Renal cortical epithelial cell (primary cell): Measurements from ENCODE around the gene MSTN. TPM values are rescaled to one million over a fixed set of nuclear protein-coding genes. Genes with fewer than 3 reads are reported as not detected.
A peak's percentile ranks its signal among the peaks of the same experiment; 100 is the strongest.
"Not testable (repeated sequence)": the region's sequence is repeated elsewhere in the genome, so short reads cannot be mapped to it uniquely, and the experiment has no call there.

Experiments
- DNase-seq: peaks from one replicate; pipeline ENCODE4 v3.0.0-alpha.2; 2011; ENCODE audit warnings: low read depth
- total RNA-seq: library from RNA; depleted of rRNA; stranded (reverse); fragments of >200 nt; gene quantifications from 2 replicates; pipeline ENCODE4 v1.2.3, GENCODE V29; 2014

Gene MSTN
- total RNA-seq, 1 donor from 2014 or later = 0.15 TPM

DNA sequence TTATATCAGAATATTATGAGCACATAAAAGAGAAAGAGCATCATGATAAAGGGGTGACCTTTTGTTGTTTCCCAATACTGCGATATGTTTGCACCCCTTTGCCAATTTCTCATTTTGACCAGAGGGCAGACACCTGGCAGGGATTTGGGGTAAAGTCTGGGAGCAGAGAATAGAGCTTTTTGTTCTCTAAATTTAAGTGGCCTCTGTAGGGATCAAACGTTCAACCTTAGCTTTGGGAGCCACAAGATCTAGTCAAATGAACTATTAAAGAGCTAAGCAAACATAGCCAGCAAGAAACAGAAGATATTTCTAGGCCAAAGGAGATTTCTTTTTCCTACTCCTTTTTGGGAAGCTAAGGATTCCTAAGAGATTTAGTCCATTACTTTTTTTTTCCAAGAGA lies 1.1 kb upstream of the MSTN start:
- no peak for DNase-seq

DNA sequence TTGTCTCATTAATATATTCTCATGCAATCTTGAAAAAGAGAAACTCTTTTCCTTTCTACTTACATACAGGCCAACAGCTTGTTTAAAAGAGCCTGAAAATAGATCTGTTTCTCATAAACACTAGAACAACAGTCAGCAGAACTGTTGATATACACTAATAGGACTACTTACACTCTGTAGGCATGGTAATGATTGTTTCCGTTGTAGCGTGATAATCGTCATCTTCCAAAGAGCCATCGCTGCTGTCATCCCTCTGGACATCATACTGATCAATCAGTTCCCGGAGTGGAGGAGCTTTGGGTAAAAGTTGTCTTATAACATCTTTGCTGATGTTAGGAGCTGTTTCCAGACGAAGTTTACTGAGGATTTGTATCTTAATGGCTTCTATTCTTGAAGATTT lies 476 bp downstream of the MSTN start:
- no peak for DNase-seq

DNA sequence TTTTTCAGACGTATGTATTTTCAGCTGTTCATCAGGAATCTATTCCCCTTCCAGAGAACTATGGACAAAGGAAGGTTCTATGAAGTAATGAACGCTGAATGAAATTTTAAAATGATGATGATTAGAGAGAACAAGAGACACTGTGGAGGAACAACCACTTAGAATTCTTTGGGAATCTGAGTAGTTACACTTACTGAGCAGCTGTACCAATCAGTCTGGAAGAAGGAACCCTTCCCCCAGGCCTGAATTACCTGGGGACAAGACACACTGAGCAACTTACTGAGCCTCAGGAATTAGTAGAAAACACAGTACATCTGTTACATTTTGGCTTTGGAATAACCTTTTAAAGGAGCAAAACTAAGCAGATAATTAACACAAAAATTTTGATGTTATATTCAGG lies 1.9 kb downstream of the MSTN start:
- DNase-seq = no peak

DNA sequence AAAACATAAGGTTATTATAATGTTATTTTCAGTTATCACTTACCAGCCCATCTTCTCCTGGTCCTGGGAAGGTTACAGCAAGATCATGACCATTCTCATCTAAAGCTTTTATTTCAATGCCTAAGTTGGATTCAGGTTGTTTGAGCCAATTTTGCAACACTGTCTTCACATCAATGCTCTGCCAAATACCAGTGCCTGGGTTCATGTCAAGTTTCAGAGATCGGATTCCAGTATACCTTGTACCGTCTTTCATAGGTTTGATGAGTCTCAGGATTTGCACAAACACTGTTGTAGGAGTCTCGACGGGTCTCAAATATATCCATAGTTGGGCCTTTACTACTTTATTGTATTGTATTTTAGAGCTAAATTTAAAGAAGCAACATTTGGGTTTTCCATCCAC lies 2.5 kb downstream of the MSTN start:
- no peak for DNase-seq

DNA sequence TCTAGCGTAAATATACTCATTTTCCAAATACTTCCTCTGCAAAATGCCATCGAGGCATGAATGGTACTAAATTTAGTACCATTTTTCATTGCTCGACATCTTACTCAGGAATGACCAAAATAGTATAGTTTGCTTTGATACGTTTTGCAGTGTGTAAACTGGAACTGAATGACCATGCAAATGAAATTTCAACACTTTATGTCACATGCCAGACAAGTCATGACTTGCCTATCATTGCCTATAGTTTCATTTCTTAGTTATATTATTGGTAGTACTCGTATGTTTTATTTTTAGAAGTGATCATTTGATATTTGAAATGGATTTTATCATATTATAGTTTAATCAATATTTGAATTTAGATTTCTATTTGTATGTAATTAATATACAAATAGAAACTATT lies 9.1 kb downstream of the MSTN start:
- no peak for DNase-seq

DNA sequence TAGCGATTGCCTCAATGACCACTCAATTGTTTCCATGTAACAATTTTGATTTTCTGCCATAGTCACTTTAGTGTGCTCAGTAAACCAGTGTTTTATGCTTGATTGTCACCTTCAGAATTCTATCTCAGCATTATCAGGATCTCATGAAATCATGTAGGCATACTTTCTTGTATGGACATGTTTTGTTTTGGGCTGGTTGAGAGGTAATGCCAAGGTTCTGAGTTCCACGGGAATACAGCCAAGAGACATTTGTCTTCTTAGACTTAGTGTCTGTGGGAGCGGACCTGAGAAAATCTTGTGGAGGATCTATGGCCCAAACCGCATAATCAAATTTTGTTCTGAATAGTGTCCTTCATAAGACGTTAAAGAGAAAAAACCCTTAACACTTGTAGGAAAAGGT lies 10.2 kb downstream of the MSTN start:
- DNase-seq = no peak

DNA sequence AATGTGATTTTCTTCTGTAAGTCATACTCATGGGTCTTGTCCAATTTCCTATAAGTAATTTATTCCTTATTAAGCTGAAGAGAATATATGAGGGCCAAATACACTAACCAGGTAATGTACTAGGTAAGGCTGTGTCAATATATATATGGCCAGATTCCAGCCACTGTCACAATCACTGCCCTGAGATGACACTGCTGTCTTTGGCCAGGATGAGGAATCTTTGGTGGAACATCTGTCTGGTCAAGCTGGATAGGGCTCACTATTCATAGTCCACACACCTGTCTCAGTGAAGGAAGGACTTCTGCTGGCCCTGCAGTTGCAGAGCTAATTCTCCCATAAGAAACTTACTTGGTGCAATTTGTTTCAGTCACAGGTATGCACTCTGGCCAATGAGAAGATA lies 11.3 kb downstream of the MSTN start:
- DNase-seq = no peak

DNA sequence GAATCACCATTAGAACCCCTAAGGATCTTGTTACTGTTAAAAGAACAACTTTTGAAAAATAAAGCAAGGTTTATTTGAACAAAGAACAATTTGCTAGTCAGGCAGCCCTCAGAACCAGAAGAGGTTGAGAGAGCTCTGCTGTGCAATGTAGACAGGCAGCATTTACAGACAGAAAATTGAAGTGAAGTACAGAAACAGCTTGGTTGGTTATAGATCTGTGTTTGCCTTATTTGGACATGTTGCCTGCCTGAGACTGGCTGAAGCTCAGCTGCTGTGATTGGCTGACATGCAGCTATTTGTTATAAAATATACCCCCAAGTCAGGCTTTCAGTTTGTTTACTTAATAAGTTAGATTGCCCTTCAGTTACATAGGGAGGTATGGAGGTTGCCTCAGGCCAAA lies 12.5 kb downstream of the MSTN start:
- peak; percentile 21 for DNase-seq

DNA sequence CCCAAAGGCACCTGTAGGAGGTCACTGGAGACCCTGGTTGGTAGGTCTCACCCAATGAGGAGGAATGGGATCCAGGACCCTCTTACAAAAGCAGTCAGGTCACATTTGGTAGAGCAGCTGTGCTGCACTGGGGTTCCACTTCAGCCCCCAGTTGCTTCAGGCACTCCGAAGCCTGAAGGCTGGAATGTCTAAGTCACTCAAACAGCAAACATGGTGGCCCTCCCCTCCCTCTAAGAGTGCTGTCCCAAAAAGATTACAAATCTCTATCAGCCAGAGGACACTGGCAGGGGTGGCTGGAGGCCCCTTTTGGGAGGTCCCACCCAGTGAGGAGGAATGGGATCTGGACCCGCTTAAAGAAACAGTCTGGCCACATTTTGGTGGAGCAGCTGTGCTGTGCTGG lies 17.7 kb downstream of the MSTN start:
- DNase-seq = no peak

DNA sequence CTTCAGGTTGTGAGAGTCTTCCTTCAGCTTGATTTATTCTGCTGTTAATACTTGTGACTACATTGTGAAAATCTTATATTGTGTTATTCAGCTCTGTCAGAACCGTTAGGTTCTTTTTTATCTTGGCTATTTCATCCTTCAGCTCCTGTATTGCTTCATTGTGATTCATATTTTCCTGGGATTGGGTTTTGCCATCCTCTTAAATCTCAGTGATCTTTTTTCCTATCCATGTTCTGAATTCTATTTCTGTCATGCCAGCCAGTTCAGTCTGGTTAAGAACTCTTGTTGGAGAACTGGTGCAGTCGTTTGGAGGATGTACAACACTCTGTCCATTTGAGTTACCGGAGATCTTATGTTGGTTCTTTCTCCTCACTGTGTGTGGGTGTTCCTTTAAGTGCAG lies 19.1 kb downstream of the MSTN start:
- no peak for DNase-seq

DNA sequence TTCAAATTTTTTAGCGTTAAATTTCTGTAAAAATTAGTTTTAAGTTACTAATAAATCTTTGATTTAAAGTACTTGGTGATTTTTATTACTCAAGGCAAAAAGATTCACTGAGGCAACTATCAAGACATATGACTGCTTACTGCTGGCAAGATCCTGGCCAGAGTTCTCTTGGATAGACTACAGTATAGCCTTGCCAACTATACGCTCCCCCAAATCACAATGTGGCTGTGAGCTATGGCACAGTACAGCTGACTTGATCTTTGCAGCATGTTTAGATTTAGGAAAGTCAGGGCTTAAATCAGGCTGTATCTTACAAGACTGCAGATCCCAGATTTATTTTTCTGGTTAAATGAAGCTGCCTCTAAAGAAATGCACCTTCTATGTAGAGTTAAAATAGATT lies 26.5 kb downstream of the MSTN start:
- no peak for DNase-seq

DNA sequence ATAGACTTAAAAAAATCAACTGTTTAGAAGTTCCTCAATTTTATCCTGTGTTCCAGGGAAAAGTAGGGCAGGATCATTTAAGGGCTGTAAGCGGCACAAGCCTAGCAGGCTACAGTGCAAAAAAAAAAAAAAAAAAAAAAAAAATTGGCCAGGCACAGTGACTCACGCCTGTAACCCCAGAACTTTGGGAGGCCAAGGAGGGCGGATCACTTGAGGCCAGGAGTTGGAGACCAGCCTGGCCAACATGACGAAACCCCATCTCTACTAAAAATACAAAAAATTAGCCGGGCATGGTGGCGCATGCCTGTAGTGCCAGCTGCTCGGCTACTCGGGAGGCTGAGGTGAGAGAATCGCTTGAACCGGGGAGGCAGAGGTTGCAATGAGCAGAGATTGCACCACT lies 28.1 kb downstream of the MSTN start:
- not testable (repeated sequence) for DNase-seq

DNA sequence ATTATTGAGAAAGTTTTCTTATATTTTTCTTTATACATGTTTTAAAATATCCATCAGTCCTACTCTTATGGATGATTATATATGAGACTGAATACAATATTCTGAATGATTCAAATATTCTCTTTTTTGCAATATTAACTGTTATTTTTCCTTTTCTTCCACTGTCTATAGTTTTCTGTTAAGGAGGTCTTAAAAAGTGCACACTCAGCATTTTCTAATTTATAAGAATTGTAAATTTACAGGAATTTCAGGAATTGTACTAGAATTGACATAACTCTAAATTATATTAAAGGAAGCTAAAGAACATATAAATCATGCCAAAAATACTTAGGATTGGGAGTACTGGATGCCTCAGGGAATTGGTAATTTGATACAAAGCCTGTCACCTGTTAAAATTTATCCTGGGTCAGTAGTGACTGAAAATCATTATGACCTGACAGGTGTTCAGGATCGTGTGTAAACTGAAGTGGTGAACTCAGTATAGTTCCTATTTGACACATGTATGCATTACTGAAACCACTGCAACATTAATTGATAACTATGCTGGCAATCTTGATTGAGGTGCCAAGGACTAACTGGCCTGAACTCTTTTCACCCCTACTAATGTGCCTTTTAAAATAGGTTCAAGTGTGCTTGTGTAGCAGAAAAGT lies 30.4 kb downstream of the MSTN start:
- no peak for DNase-seq

DNA sequence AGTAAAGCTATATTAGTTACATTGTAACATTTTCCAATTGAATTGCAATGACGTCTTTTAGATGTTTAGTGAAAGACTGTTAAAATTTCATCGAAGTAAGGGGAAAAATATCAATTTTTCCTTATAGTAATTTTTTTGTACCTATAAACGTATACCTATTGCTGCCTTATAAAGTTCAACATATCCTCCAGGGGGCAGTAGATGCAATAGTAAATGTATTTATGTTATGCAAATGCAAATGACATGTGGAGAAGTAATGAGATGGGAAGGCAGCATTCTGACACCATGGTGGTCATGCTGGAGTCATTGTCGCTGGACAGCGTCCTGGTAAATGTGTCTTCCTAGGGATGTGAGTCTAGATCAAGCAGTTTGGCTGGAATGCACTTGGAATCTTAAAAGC lies 38.7 kb downstream of the MSTN start:
- peak; percentile 45 for DNase-seq

DNA sequence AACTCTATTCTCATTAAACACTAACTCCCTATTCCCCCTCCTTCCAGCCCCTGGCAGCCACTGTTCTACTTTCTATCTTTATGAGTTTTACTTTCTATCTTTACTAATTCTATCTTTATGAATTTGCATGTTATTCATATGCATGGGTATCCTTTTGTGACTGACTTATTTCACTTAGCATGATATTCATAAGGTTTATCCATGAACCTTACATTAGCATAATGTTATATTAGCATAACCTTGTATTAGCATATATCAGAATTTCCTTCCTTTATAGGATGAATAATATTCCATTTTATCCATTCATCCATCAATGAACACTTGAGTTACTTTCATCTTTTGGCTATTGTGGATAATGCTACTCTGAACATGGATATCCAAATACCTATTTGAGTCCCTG lies 41.8 kb downstream of the MSTN start:
- no peak for DNase-seq

DNA sequence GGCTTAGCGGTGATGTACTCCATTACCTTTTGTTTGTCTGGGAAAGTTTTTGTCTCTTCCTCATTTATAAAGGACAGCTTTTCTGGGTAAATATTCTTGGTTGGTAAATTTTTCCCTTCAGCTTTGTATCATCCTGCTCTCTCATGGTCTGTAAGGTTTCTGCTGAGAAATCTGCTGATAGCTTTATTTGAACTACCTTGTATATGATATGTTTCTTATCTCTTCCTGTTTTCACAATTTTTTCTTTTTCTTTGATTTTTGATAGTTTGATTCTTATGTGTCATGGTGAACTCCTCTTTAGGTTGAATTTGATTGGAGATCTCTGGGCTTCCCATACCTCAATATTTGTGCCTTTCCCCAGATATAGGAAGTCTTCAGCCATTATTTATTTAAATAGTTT lies 44.7 kb downstream of the MSTN start:
- no peak for DNase-seq

DNA sequence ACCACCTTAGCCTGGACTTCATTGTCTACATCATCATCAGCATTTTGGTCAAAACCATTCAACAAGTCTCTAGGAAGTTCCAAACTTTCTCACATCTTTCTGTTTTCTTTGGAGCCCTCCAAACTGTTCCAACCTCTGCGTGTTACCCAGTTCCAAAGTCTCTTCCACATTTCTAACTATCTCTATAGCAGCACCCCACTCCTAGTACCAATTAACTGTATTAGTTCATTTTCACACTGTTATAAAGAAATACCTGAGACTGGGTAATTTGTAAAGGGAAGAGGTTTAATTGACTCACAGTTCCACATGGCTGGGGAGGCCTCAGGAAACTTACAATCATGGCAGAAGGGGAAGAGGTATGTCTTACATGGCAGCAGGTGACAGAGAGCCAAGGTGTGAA lies 46.6 kb downstream of the MSTN start:
- DNase-seq = not testable (repeated sequence)
